Measurements from ENCODE around the gene TLE2. TPM values are rescaled to one million over a fixed set of nuclear protein-coding genes. Genes with fewer than 3 reads are reported as not detected.

The TLE2 gene
- polyA plus RNA-seq, 1 donor (not counting 4 experiments of a cell fraction or from before 2014, with no cell fraction given), result 0.88 TPM

DNA sequence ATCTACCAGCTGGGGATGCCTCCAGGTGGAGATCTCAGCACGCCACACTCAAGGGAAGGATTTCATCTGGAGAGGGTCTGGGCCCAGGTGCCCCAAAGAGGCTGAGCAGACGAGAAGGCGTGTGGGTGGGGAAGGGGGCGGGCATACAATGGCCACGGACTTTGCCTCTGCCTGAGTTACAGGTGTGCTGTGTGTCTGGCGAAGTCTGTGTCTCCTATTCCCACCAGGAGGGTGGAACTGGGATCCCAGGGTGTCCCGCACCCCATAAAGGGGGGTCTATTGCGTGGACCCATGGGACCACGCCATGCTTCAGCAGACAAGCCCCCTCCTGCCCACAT is 3.6 kb downstream of the TLE2 start:
- Histone ChIP-seq H4K20me1 (ENCODE audit: control insufficient read depth, extremely low read depth, insufficient read depth, low read length) (no peaks in the 10 kb centered on the region), H3K9ac (ENCODE audit: control insufficient read depth, extremely low read depth, insufficient read depth, low read length) (no peak overlapping the region), H2AFZ (ENCODE audit: control insufficient read depth, low read length) (no peak overlapping the region), H3K4me3 (ENCODE audit: control insufficient read depth in 2 of 3, extremely low read depth in 1 of 3, insufficient read depth in 2 of 3, low read depth in 1 of 3, low read length in 3 of 3) (no peak overlapping the region), H3K9me1 (ENCODE audit: control insufficient read depth, extremely low read depth, insufficient read depth, low read length) (no peaks in the 10 kb centered on the region), H3K4me1 (ENCODE audit: control insufficient read depth, extremely low read depth, insufficient read depth, low read length) (no peaks in the 10 kb centered on the region), H3K79me2 (ENCODE audit: control insufficient read depth, insufficient read depth, low read length) (no peaks in the 10 kb centered on the region), H3K36me3 (ENCODE audit: control insufficient read depth in 2 of 2, extremely low read depth in 1 of 2, insufficient read depth in 2 of 2, low read length in 2 of 2) (no peaks in the 10 kb centered on the region), H3K9me3 (ENCODE audit: control insufficient read depth, low read depth, low read length) (no peaks in the 10 kb centered on the region), H3K27ac (ENCODE audit: control insufficient read depth, insufficient read depth, low read length) (no peak overlapping the region), H3K4me2 (ENCODE audit: control insufficient read depth, extremely low read depth, insufficient read depth, low read depth, low read length) (no peak overlapping the region), H3K27me3 (ENCODE audit: control insufficient read depth, extremely low read depth, insufficient read depth, low read length) (peaks cover 25% of the 10 kb centered on the region)
- FAIRE-seq (no peak), DNase-seq (ENCODE audit: low read depth, low spot score) (no peak)
- TF ChIP-seq CTCF (optimal IDR thresholded peaks at IDR 0.05 in 1 of 3, IDR thresholded peaks at IDR 0.05 in 1 of 3, conservative IDR thresholded peaks at IDR 0.05 in 1 of 3; ENCODE audit: extremely low read depth in 1 of 3, insufficient read depth in 2 of 3, low read length in 3 of 3), result no peak
- TF ChIP-seq EZH2 (IDR thresholded peaks at IDR 0.05; ENCODE audit: low read length), result no peak
- dilution Hi-C loops (cut with MboI; ENCODE audit: extremely low pct_ligation_motif_present, low sequenced_read_pairs), result no loop called here

DNA sequence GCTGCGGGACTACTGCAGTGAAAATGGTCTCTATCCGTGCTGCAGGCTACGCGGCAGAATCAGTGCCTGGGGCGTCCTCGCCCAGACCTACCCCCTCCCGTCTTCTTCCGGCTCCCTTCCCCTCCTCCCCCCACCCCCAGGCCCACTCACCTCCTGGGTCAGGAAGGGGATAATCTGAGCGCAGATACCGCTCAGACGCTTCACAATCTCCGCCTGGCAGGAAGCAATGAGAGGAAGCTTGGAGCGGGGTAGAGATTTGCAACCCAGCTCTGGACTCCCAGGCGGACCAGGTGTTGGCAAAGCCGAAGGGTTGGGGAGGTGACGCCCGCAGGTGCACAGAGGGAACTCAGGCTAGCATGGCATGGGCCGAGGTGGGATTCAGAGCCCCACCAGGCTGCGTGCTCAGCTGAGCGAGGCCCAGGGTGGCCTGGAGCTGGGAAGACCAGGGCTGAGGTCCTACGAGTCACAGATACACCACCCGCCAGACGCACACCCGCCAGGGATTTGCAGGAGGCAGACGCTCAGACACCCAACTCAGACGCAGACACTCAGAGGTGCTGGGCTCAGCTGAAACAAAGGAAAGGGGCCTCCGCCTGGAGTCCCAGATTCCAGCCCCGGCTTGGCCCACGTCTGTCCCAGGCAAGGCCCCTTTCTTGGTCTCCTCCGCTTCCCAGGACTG is 4.1 kb downstream of the TLE2 start:
- TF ChIP-seq EZH2 (IDR thresholded peaks at IDR 0.05; ENCODE audit: low read length), result no peak
- TF ChIP-seq CTCF (optimal IDR thresholded peaks at IDR 0.05 in 1 of 3, IDR thresholded peaks at IDR 0.05 in 1 of 3, conservative IDR thresholded peaks at IDR 0.05 in 1 of 3; ENCODE audit: extremely low read depth in 1 of 3, insufficient read depth in 2 of 3, low read length in 3 of 3), result no peak
- H3K79me2 ChIP-seq (ENCODE audit: control insufficient read depth, insufficient read depth, low read length), result no peaks in the 10 kb centered on the region
- H3K4me3 ChIP-seq (ENCODE audit: control insufficient read depth in 2 of 3, extremely low read depth in 1 of 3, insufficient read depth in 2 of 3, low read depth in 1 of 3, low read length in 3 of 3), result no peak overlapping the region
- no peak for FAIRE-seq
- no peak overlapping the region for H3K4me2 ChIP-seq (ENCODE audit: control insufficient read depth, extremely low read depth, insufficient read depth, low read depth, low read length)
- no peaks in the 10 kb centered on the region for H3K4me1 ChIP-seq (ENCODE audit: control insufficient read depth, extremely low read depth, insufficient read depth, low read length)
- H3K9me1 ChIP-seq (ENCODE audit: control insufficient read depth, extremely low read depth, insufficient read depth, low read length), result no peaks in the 10 kb centered on the region
- H3K27me3 ChIP-seq (ENCODE audit: control insufficient read depth, extremely low read depth, insufficient read depth, low read length), result peaks cover 20% of the 10 kb centered on the region
- H3K9ac ChIP-seq (ENCODE audit: control insufficient read depth, extremely low read depth, insufficient read depth, low read length), result no peak overlapping the region
- no peaks in the 10 kb centered on the region for H3K36me3 ChIP-seq (ENCODE audit: control insufficient read depth in 2 of 2, extremely low read depth in 1 of 2, insufficient read depth in 2 of 2, low read length in 2 of 2)
- H3K9me3 ChIP-seq (ENCODE audit: control insufficient read depth, low read depth, low read length), result no peaks in the 10 kb centered on the region
- H3K27ac ChIP-seq (ENCODE audit: control insufficient read depth, insufficient read depth, low read length), result no peak overlapping the region
- no peak overlapping the region for H2AFZ ChIP-seq (ENCODE audit: control insufficient read depth, low read length)
- DNase-seq (ENCODE audit: low read depth, low spot score), result no peak
- dilution Hi-C loops (cut with MboI; ENCODE audit: extremely low pct_ligation_motif_present, low sequenced_read_pairs), result no loop called here
- H4K20me1 ChIP-seq (ENCODE audit: control insufficient read depth, extremely low read depth, insufficient read depth, low read length), result no peaks in the 10 kb centered on the region

Measured in keratinocyte (primary cell).